DOHH2 (cell line): ENCODE measurements around the gene DPH3.

Source experiments
- CTCF ChIP-seq: fragments of 200-600 bp; sonication (generic); IDR thresholded peaks from one replicate; pipeline ENCODE4 v1.5.1; 2014; ENCODE audit warnings: antibody characterized with exemption, mild to moderate bottlenecking, low read depth, low read length; ENCODE audit not compliant: poor library complexity, severe bottlenecking
- EZH2phosphoT487 ChIP-seq: fragments of 200-600 bp; sonication (generic); IDR thresholded peaks from 2 replicates; pipeline ENCODE4 v1.6.1; 2017; ENCODE audit warnings: borderline replicate concordance, mild to moderate bottlenecking, antibody characterized with exemption, low read length, moderate library complexity, mixed read lengths

- peak; percentile 97 for TF ChIP-seq CTCF
- no peak for TF ChIP-seq EZH2phosphoT487
These were observed 17.3 kb downstream of the DPH3 start for GRCh38 chr3:16247282-16248061.
